ENCODE measurements around the gene RUSC2. TPM values are rescaled to one million over a fixed set of nuclear protein-coding genes. Genes with fewer than 3 reads are reported as not detected.
"Not testable (repeated sequence)": the region's sequence is repeated elsewhere in the genome, so short reads cannot be mapped to it uniquely, and the experiment has no call there.

Gene RUSC2
- polyA plus RNA-seq, 3 donors = 18.9 to 20.7 (median 20.7) TPM

- no peak for DNase-seq
Measured at GRCh38 chr9:35488566-35489312, 1.2 kb upstream of the RUSC2 start.

DNA sequence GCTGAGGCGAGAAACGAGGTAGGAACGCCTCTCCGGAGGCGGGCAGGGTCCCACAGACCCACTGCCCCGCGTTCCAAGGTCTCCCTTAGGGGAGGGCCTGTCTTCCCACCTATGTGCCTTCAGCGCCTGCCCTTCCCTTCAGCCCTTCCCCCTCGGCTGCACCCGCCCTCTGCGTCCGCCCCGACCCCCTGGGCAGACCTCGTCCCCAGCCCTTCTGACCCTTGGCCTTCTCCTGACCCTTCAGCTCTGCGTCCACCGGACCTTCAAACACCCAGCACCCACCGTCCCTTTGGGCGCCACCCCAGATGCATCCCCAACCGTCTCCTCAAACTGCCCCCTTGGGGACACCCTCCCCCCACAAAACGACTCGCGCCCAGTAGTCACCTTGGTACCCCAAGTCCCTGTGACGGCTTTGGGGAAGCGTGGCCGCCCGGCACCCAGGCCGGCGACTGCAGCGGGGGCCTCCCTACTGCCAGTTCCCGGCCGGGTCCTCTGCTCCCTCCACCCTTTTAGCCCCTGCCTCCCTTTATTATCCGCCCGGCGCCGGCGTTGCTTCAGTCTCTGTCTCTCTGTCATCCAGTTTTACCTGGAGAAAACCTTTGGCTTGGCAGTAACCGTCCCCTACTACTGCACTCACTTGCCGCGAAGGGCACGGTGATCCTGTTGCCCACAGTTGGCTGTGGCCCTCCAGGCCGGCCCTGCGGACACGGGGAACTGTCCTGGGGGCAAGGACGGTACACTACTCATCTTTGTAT lies 421 bp downstream of the RUSC2 start:
- DNase-seq = no peak

GRCh38 chr9:35490910-35491465 lies 1.1 kb downstream of the RUSC2 start:
- no peak for DNase-seq

DNA sequence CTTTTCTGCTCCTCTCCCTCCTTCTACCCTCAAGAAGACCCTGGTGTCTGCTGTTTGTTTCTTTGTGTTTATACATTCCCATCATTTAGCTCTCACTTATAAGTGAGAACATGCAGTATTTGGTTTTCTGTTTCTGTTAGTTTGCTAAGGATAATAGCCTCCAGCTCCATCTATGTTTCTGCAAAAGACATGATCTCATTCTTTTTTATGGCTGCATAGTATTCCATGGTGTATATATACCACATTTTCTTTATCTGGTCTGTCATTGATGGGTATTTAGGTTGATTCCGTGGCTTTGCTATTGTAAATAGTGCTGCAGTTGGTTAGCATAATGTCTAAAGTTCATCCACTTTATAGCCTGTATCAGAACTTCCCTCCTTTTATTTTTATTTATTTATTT lies 3.2 kb downstream of the RUSC2 start:
- DNase-seq = not testable (repeated sequence)

DNA sequence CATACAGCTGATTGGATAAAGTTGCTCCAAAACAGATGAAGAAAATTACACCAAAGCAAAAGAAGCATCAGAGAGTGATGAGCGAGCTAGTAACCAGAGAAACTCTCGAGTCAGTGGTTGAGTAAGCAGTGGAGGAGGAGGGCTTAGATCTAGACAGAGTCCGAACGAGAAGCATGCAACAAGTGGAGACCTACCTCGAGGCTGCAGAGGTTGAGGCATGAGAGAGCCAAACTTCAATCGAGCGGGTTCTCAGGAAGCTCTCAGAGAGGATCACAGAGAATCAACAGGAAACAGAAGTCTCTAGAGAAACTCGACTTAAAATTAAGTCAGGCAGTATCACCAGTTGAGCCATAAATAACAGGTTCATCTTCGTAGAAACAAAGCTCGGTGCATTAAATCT lies 6.1 kb downstream of the RUSC2 start:
- DNase-seq = no peak

- DNase-seq = not testable (repeated sequence)
Measured at GRCh38 chr9:35498245-35498644, 8.3 kb downstream of the RUSC2 start.

DNA sequence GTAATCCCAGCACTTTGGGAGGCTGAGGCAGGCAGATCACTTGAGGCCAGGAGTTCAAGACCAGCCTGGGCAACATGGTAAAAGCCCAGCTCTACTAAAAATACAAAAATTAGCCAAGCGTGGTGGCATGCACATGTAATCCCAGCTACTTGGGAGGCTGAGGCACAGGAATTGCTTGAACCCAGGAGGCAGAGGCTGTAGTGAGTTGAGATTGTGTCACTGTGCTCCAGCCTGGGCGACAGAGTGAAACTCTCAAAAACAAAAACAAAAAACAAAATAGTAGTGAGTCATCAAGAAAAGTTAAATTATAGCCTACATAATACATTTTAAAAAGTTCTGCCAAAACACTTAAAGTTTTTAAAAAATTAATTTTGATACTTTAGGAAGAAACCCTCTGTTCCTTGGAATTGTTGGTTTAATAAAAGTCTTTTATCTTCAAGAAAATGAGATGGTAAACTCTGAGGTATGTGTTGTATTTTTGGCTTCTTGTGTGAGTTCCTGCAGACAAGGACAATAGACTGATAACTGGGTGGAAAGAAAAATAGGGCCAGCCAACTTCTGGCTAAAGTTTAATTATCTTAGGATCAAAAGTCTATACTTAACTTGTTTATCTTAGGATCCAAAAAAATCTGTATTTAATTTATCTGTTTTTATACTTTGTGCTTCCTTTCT lies 9.3 kb downstream of the RUSC2 start:
- no peak for DNase-seq

GRCh38 chr9:35499701-35500030 lies 9.8 kb downstream of the RUSC2 start:
- no peak for DNase-seq

- DNase-seq = no peak
Measured at GRCh38 chr9:35500130-35500748, 10.3 kb downstream of the RUSC2 start.

GRCh38 chr9:35501946-35502345 lies 12.0 kb downstream of the RUSC2 start:
- no peak for DNase-seq

GRCh38 chr9:35506359-35506758 lies 16.4 kb downstream of the RUSC2 start:
- no peak for DNase-seq

- DNase-seq = no peak
Measured at GRCh38 chr9:35508069-35508468, 18.2 kb downstream of the RUSC2 start.

GRCh38 chr9:35510383-35510753 lies 20.5 kb downstream of the RUSC2 start:
- no peak for DNase-seq

- DNase-seq = peak; percentile 71
Measured at GRCh38 chr9:35510754-35511428, 21.0 kb downstream of the RUSC2 start.

DNA sequence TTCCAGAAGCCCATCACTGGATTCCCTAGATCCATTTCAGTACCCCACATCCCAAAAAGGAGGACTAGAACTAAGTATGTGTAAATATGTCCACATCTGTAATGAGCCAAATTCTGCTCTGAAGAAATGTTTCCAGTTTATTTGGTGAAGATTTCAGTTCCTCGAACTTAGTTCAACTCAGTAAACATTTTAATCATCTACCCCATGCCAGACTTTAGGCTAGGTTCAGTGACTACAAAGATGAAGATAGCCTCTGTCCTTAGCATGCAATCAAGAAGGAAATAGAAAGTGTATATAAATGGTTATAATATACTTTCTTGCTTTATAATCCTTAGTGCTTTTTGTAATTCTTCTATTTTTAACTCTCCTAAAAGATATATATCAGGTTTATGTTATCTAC lies 21.5 kb downstream of the RUSC2 start:
- DNase-seq = no peak

DNA sequence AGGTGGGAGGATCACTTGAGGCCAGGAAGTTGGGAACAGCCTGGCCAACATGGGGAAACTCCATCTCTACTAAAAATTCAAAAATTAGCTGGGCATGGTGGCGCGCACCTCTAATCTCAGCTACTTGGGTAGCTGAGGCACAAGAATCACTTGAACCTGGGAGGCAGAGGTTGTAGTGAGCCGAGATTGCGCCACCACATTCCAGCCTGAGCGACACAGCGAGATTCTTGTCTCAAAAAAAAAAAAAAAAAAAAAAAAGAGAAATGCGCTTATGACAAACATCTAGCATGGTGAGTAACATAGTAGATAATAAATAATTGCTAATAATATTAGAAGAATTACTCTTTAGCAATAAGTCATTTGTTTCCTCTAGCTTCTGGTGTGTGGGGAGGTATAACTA lies 25.9 kb downstream of the RUSC2 start:
- DNase-seq = no peak

GRCh38 chr9:35516479-35516878 lies 26.6 kb downstream of the RUSC2 start:
- DNase-seq = no peak

DNA sequence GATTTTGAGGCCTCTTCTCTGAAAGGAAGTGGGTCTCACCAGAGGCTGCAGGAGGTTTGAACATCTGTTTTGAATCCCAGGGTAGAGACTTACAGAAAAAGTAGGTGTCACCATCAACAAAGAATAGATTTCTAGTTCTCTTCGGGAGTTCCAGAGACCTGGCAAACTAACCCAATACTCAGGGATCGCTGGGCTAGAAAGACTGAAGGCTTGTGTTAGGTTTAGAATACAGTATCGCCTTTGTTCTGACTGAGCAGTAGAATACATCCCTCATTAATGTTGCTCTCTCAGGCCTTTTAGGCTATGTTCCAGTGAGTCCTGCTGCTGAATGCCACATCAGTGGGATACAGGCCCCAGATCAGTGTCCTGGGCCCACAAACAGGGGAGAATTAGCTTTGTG lies 27.2 kb downstream of the RUSC2 start:
- no peak for DNase-seq

GRCh38 chr9:35517552-35518224 lies 27.8 kb downstream of the RUSC2 start:
- DNase-seq = no peak

- peak; percentile 77 for DNase-seq
Measured at GRCh38 chr9:35518225-35518821, 28.4 kb downstream of the RUSC2 start.

Data from renal pelvis (tissue), 4 donors.